HepG2 (cell line): ENCODE results near the gene GNPDA1. TPM values are rescaled to one million over a fixed set of nuclear protein-coding genes. Genes with fewer than 3 reads are reported as not detected.

Source experiments
- ATAC-seq: fragments of 200-7000 bp; cut with Tn5 transposase; 3 replicates; pipeline ENCODE4 v1.9.1; 2020; ENCODE audit warnings: mild to moderate bottlenecking, moderate library complexity
- BruUV-seq: library from RNA; stranded (reverse); fragments of 400-500 nt; replicated peaks from 2 replicates; lab custom pipeline; 2021; lab: Mats Ljungman, UMichigan
- CTCF ChIA-PET: fragments of 300-600 bp; formaldehyde crosslinking; extraction: SDS; loops from one replicate; lab custom pipeline; 2021; ENCODE audit warnings: low total read pairs, inconsistent platforms, low intra/inter-chr PET ratio; lab: Yijun Ruan, JAX
- POLR2A ChIA-PET: fragments of 350-600 bp; sonication (Branson Sonifier 250); formaldehyde crosslinking; loops from one replicate; lab custom pipeline; 2020; ENCODE audit warnings: antibody characterized with exemption, inconsistent platforms; lab: Yijun Ruan, JAX
- DNase-seq: peaks from one replicate; pipeline ENCODE4 v3.0.0-alpha.2; 2015; ENCODE audit warnings: low spot score
- FAIRE-seq: peaks from 3 replicates; lab custom pipeline; 2011; peaks lifted over from hg19 to GRCh38; lab: Jason Lieb, UNC
- H2AFZ ChIP-seq: one replicate; pipeline ENCODE4 v1.6.1; 2011; ENCODE audit warnings: low read length, inconsistent platforms
- H3K27ac ChIP-seq: fragments of 300-600 bp; 3 replicates; pipeline ENCODE4 v1.8.0; 2011; ENCODE audit warnings: mixed run types, mild to moderate bottlenecking, mixed read lengths, low read length, inconsistent platforms; ENCODE audit not compliant: insufficient read depth; ENCODE audit errors: extremely low read length
- H3K27me3 ChIP-seq, 2 experiments: fragments of 200-600 bp in 1 of 2; 2 replicates in 1 of 2; 3 replicates in 1 of 2; pipeline versions ENCODE4 v1.6.0 to v1.8.0; 2011; ENCODE audit warnings: low read length in 2 of 2, mild to moderate bottlenecking in 2 of 2, moderate library complexity in 2 of 2, inconsistent platforms in 1 of 2; ENCODE audit not compliant: insufficient read depth in 2 of 2, control insufficient read depth in 1 of 2
- H3K36me3 ChIP-seq, 2 experiments: fragments of 200-600 bp in 1 of 2; replicated peaks in 1 of 2; 2 replicates in 1 of 2; 3 replicates in 1 of 2; pipeline versions ENCODE4 v1.5.1 to v1.8.0; 2011; ENCODE audit warnings: low read length in 2 of 2, inconsistent platforms in 1 of 2; ENCODE audit not compliant: insufficient read depth in 2 of 2, control insufficient read depth in 1 of 2
- H3K4me1 ChIP-seq: 2 replicates; pipeline ENCODE4 v1.5.1; 2012; ENCODE audit warnings: low read length, inconsistent platforms; ENCODE audit not compliant: insufficient read depth
- H3K4me2 ChIP-seq: 2 replicates; pipeline ENCODE4 v1.6.0; 2011; ENCODE audit warnings: low read depth, low read length, inconsistent platforms
- H3K4me3 ChIP-seq, 3 experiments: fragments of 200-600 bp in 1 of 3; sonication (generic), shearing (Covaris generic) in 1 of 3; replicated peaks in 1 of 3; 2 replicates each; pipeline ENCODE4 v1.5.1; 2011 to 2016; ENCODE audit warnings: low read length in 3 of 3, inconsistent platforms in 2 of 3, low read depth in 2 of 3, mild to moderate bottlenecking in 2 of 3, control low read depth in 1 of 3, mixed read lengths in 1 of 3; ENCODE audit not compliant: insufficient read depth in 1 of 3
- H3K79me2 ChIP-seq: one replicate; pipeline ENCODE4 v1.6.1; 2011; ENCODE audit warnings: low read length, inconsistent platforms; ENCODE audit not compliant: insufficient read depth
- H3K9ac ChIP-seq: 2 replicates; pipeline ENCODE4 v1.6.0; 2011; ENCODE audit warnings: mild to moderate bottlenecking, low read depth, low read length, inconsistent platforms; ENCODE audit not compliant: insufficient read depth
- H3K9me3 ChIP-seq: 2 replicates; pipeline ENCODE4 v1.5.1; 2012; ENCODE audit warnings: mild to moderate bottlenecking, low read length
- H4K20me1 ChIP-seq: 2 replicates; pipeline ENCODE4 v1.6.0; 2011; ENCODE audit warnings: inconsistent platforms, mild to moderate bottlenecking, low read length, moderate library complexity; ENCODE audit not compliant: insufficient read depth
- BCL6 ChIP-seq: IDR thresholded peaks from 2 replicates; pipeline ENCODE4 v1.6.1; 2016; ENCODE audit warnings: missing genetic modification reagents, missing compliant biosample characterization
- GTF2F1 ChIP-seq: fragments of 150-350 bp; IDR thresholded peaks from 2 replicates; pipeline ENCODE4 v1.6.1; 2014; ENCODE audit warnings: low read length
- HNF4G ChIP-seq, 2 experiments: sonication (generic) in 1 of 2; formaldehyde crosslinking in 1 of 2; IDR thresholded peaks; 2 replicates each; pipeline versions ENCODE4 v1.4.0 to v1.6.1; 2011 to 2020; ENCODE audit warnings: borderline replicate concordance in 2 of 2, low read depth in 2 of 2, mild to moderate bottlenecking in 2 of 2, low read length in 1 of 2, missing genetic modification reagents in 1 of 2, moderate library complexity in 1 of 2
- MAFK ChIP-seq, 2 experiments: IDR thresholded peaks in 1 of 2; conservative IDR thresholded peaks in 1 of 2; 2 replicates each; pipeline ENCODE4 v1.6.1; 2011; ENCODE audit warnings: improper control_type of control experiment in 2 of 2, low read length in 2 of 2
- ONECUT2 ChIP-seq: sonication (generic); formaldehyde crosslinking; IDR thresholded peaks from 2 replicates; pipeline ENCODE4 v1.4.0; 2020; ENCODE audit warnings: missing genetic modification reagents
- SOX6 ChIP-seq, 2 experiments: fragments of 450-650 bp in 1 of 2; sonication (generic) in 1 of 2; formaldehyde crosslinking in 1 of 2; IDR thresholded peaks; 2 replicates each; pipeline versions ENCODE4 v1.4.0 to v1.6.1; 2017 to 2020; ENCODE audit warnings: antibody characterized with exemption in 1 of 2, mild to moderate bottlenecking in 1 of 2, missing genetic modification reagents in 1 of 2
- TCF7 ChIP-seq: sonication (generic); IDR thresholded peaks from 2 replicates; pipeline ENCODE4 v1.6.1; 2016; ENCODE audit warnings: antibody characterized with exemption, low read depth
- TFDP2 ChIP-seq: sonication (generic); formaldehyde crosslinking; IDR thresholded peaks from 2 replicates; pipeline ENCODE4 v1.4.0; 2020; ENCODE audit warnings: missing genetic modification reagents
- ZBTB49 ChIP-seq: sonication (generic); formaldehyde crosslinking; IDR thresholded peaks from 2 replicates; pipeline ENCODE4 v1.4.0; 2020; ENCODE audit warnings: missing genetic modification reagents, borderline replicate concordance
- ZNF362 ChIP-seq: sonication (generic); formaldehyde crosslinking; IDR thresholded peaks from 2 replicates; pipeline ENCODE4 v1.4.0; 2020; ENCODE audit warnings: missing genetic modification reagents, mild to moderate bottlenecking, borderline replicate concordance
- ZNF652 ChIP-seq: IDR thresholded peaks from 2 replicates; pipeline ENCODE4 v1.6.1; 2016; ENCODE audit warnings: low read depth, borderline replicate concordance
- WGBS: methylation state at CpG from one replicate; pipeline ENCODE4 v1.1.6; 2017; ENCODE audit warnings: low lambda C conversion rate; 5-methylcytosine and 5-hydroxymethylcytosine counted together
- in situ Hi-C: cut with HindIII; loops from 2 replicates; pipeline ENCODE4 v1.10.0; 2017; ENCODE audit warnings: low pct_unique_long_range_greater_than_20kb; ENCODE audit not compliant: extremely low pct_ligation_motif_present
- intact Hi-C: fragments of 100-400 bp; cut with micrococcal nuclease; formaldehyde crosslinking; loops from one replicate; pipeline ENCODE4 v1.10.0; 2022; ENCODE audit not compliant: unreplicated experiment
- polyA plus RNA-seq, 8 experiments: library from polyadenylated mRNA; depleted of rRNA in 3 of 8; stranded (reverse) in 7 of 8; unstranded in 1 of 8; fragments of >200 nt; fragmentation: Illumina TruSeq in 4 of 8; extraction: Trizol in 4 of 8; gene quantifications; 2 replicates each; pipeline versions ENCODE4 v1.2.1 to v1.2.3, GENCODE V29; 2011 to 2016; ENCODE audit warnings: low read depth in 4 of 8, missing spikeins in 1 of 8, mixed read lengths in 1 of 8; ENCODE audit not compliant: insufficient read depth in 1 of 8
- total RNA-seq, 5 experiments: library from RNA; depleted of rRNA; stranded (reverse); fragments of >200 nt; fragmentation: Illumina TruSeq; extraction: Trizol; gene quantifications; 2 replicates each; pipeline ENCODE4 v1.2.3, GENCODE V29; 2016; ENCODE audit warnings: low read depth in 1 of 5
- TF ChIP-seq, protein P1 (sequence below): sonication (generic); formaldehyde crosslinking; IDR thresholded peaks from 2 replicates; pipeline ENCODE4 v1.5.1; 2020; ENCODE audit warnings: mild to moderate bottlenecking, missing genetic modification reagents, borderline replicate concordance

GNPDA1 gene
- total and polyA plus RNA-seq, 2 of the 13 experiments (the other 11 are each of a cell fraction or from before 2014, with no cell fraction given): 6.0 to 54.1 TPM

DNA sequence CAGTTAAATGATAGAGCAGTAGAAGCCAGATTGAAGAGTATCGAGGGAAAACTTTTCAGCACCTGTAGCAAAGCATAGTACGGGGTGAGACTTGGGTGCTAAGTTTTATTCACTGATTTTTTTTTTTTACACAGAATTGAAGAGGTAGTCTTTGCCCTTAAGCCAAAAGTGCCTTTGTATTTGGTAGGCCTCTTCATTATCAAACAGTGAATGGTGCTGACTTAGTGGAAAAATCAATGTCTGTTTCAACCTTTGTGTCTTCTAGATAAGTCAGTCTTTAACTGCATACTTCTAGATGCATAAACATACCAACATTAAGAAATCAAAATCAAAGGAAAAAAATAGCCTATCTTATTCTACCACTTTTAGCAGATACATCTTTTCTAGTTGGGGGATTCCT is 30.2 kb downstream of the GNPDA1 start:
- H4K20me1 ChIP-seq: no peaks in the 10 kb centered on the region
- in situ Hi-C loops (loop anchor here (25.0 kb wide), 1 partner anchor 580 kb away; no protein-coding TSS in a partner anchor), intact Hi-C loops (no loop called here)
- H3K27ac ChIP-seq: peak overlapping the region; percentile 28
- H3K36me3 ChIP-seq: peaks cover 8 to 38% of the 10 kb centered on the region in 2 experiments
- H3K9me3 ChIP-seq: no peaks in the 10 kb centered on the region
- CTCF ChIA-PET: no interaction called here
- no peaks in the 10 kb centered on the region for H3K79me2 ChIP-seq
- no peak overlapping the region for H3K9ac ChIP-seq
- H3K4me3 ChIP-seq: no peak overlapping the region
- 44% methylated on average over 2 of the region's 2 CpGs for WGBS
- no peak overlapping the region for H2AFZ ChIP-seq
- ATAC-seq (peak; percentile 70), FAIRE-seq (no peak), DNase-seq (no peak)
- POLR2A ChIA-PET: interaction anchor here (1.5 kb wide), 1 partner anchor 13 kb away, joined by 3 read pairs; the partner anchor contains the start of gene RNF14
- H3K4me2 ChIP-seq: peak overlapping the region; percentile 15; the same call in 1 of the 2 replicates
- no peaks in the 10 kb centered on the region; a peak in 1 of 5 replicates for H3K27me3 ChIP-seq
- no TSS peak for BruUV-seq
- peaks cover 18% of the 10 kb centered on the region for H3K4me1 ChIP-seq
- TF ChIP-seq HNF4G (IDR thresholded peaks at IDR 0.05; ENCODE audit: borderline replicate concordance, low read depth, low read length): peak; percentile 20; the same call in 1 of the 2 replicates
- no peak for TF ChIP-seq HNF4G (CRISPR knock-in tag; IDR thresholded peaks at IDR 0.05; ENCODE audit: borderline replicate concordance, low read depth)
- TF ChIP-seq BCL6 (CRISPR knock-in tag): 0 out of 2 replicates have a peak, but pooled peaks have one; percentile 37
- no peak for TF ChIP-seq TFDP2
- no peak for TF ChIP-seq GTF2F1
- TF ChIP-seq, protein P1, sequence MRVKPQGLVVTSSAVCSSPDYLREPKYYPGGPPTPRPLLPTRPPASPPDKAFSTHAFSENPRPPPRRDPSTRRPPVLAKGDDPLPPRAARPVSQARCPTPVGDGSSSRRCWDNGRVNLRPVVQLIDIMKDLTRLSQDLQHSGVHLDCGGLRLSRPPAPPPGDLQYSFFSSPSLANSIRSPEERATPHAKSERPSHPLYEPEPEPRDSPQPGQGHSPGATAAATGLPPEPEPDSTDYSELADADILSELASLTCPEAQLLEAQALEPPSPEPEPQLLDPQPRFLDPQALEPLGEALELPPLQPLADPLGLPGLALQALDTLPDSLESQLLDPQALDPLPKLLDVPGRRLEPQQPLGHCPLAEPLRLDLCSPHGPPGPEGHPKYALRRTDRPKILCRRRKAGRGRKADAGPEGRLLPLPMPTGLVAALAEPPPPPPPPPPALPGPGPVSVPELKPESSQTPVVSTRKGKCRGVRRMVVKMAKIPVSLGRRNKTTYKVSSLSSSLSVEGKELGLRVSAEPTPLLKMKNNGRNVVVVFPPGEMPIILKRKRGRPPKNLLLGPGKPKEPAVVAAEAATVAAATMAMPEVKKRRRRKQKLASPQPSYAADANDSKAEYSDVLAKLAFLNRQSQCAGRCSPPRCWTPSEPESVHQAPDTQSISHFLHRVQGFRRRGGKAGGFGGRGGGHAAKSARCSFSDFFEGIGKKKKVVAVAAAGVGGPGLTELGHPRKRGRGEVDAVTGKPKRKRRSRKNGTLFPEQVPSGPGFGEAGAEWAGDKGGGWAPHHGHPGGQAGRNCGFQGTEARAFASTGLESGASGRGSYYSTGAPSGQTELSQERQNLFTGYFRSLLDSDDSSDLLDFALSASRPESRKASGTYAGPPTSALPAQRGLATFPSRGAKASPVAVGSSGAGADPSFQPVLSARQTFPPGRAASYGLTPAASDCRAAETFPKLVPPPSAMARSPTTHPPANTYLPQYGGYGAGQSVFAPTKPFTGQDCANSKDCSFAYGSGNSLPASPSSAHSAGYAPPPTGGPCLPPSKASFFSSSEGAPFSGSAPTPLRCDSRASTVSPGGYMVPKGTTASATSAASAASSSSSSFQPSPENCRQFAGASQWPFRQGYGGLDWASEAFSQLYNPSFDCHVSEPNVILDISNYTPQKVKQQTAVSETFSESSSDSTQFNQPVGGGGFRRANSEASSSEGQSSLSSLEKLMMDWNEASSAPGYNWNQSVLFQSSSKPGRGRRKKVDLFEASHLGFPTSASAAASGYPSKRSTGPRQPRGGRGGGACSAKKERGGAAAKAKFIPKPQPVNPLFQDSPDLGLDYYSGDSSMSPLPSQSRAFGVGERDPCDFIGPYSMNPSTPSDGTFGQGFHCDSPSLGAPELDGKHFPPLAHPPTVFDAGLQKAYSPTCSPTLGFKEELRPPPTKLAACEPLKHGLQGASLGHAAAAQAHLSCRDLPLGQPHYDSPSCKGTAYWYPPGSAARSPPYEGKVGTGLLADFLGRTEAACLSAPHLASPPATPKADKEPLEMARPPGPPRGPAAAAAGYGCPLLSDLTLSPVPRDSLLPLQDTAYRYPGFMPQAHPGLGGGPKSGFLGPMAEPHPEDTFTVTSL (CRISPR knock-in tag): 0 out of 2 replicates have a peak, but pooled peaks have one; percentile 44
- TF ChIP-seq ONECUT2: peak; percentile 69; the same call in 1 of the 2 replicates
- 0 out of 4 replicates have a peak, but pooled peaks of 1 of the 2 experiments have one; percentile 29 for TF ChIP-seq MAFK (conservative IDR thresholded peaks at IDR 0.05 in 1 of 2, IDR thresholded peaks at IDR 0.05 in 1 of 2; ENCODE audit: low read length in 2 of 2)
- no peak for TF ChIP-seq ZNF652
- 0 out of 2 replicates have a peak, but pooled peaks have one; percentile 8 for TF ChIP-seq TCF7
- TF ChIP-seq ZBTB49 (CRISPR knock-in tag): no peak
- no peak for TF ChIP-seq SOX6 (IDR thresholded peaks at IDR 0.05)
- TF ChIP-seq SOX6 (CRISPR knock-in tag; IDR thresholded peaks at IDR 0.05): peak; percentile 56; the same call in 1 of the 2 replicates
- TF ChIP-seq ZNF362 (CRISPR knock-in tag): peak; percentile 45; the same call in 1 of the 2 replicates
